Activated CD8-positive, alpha-beta memory T cell treated with anti-CD3 and anti-CD28 coated beads, Interleukin-2, amount 50 U/mL, for 1 hour (primary cell): ENCODE measurements around the gene SMAD2.
A peak's percentile ranks its signal among the peaks of the same experiment; 100 is the strongest.

Source experiments
- DNase-seq: peaks from one replicate; pipeline ENCODE4 v3.0.0-alpha.2; 2020; ENCODE audit errors: extremely low read depth

SMAD2 gene

GRCh38 chr18:47932190-47932589, 1.7 kb upstream of the SMAD2 start:
- no peak for DNase-seq

GRCh38 chr18:47931718-47932103, 1.3 kb upstream of the SMAD2 start:
- no peak for DNase-seq

- peak; percentile 83 for DNase-seq
Observed at GRCh38 chr18:47930931-47931717, 665 bp upstream of the SMAD2 start.

GRCh38 chr18:47929681-47930198, 719 bp downstream of the SMAD2 start:
- no peak for DNase-seq

GRCh38 chr18:47928466-47928865, 2.0 kb downstream of the SMAD2 start:
- DNase-seq: no peak

- DNase-seq: no peak
Observed at GRCh38 chr18:47926101-47926850, 4.2 kb downstream of the SMAD2 start.

GRCh38 chr18:47919916-47920315, 10.5 kb downstream of the SMAD2 start:
- no peak for DNase-seq

- DNase-seq: no peak
Observed at GRCh38 chr18:47917923-47918610, 12.4 kb downstream of the SMAD2 start.

- no peak for DNase-seq
Observed at GRCh38 chr18:47915930-47916329, 14.5 kb downstream of the SMAD2 start.

GRCh38 chr18:47915229-47915628, 15.2 kb downstream of the SMAD2 start:
- no peak for DNase-seq

GRCh38 chr18:47912794-47913585, 17.5 kb downstream of the SMAD2 start:
- no peak for DNase-seq

- DNase-seq: no peak
Observed at GRCh38 chr18:47912343-47912742, 18.1 kb downstream of the SMAD2 start.

GRCh38 chr18:47911877-47912276, 18.6 kb downstream of the SMAD2 start:
- no peak for DNase-seq

GRCh38 chr18:47909484-47909883, 21.0 kb downstream of the SMAD2 start:
- DNase-seq: no peak

GRCh38 chr18:47908592-47908991, 21.9 kb downstream of the SMAD2 start:
- no peak for DNase-seq

- DNase-seq: no peak
Observed at GRCh38 chr18:47906408-47906807, 24.1 kb downstream of the SMAD2 start.

GRCh38 chr18:47903809-47904208, 26.6 kb downstream of the SMAD2 start:
- no peak for DNase-seq

- DNase-seq: no peak
Observed at GRCh38 chr18:47901624-47902362, 28.7 kb downstream of the SMAD2 start.

- no peak for DNase-seq
Observed at GRCh38 chr18:47899107-47899840, 31.2 kb downstream of the SMAD2 start.

- DNase-seq: no peak
Observed at GRCh38 chr18:47898696-47899095, 31.8 kb downstream of the SMAD2 start.
